ENCODE results near the gene SLC39A7.

SLC39A7 gene

GRCh38 chr6:33171016-33171879 lies 29.4 kb upstream of the SLC39A7 start:
- no peak for DNase-seq

GRCh38 chr6:33171880-33172687 lies 28.6 kb upstream of the SLC39A7 start:
- no peak for DNase-seq

- no peak for DNase-seq
Observed at GRCh38 chr6:33172688-33173534, 27.8 kb upstream of the SLC39A7 start.

- DNase-seq: no peak
Observed at GRCh38 chr6:33173535-33174180, 27.0 kb upstream of the SLC39A7 start.

GRCh38 chr6:33174784-33175183 lies 25.9 kb upstream of the SLC39A7 start:
- no peak for DNase-seq

GRCh38 chr6:33175436-33176069 lies 25.1 kb upstream of the SLC39A7 start:
- DNase-seq: no peak

- DNase-seq: no peak
Observed at GRCh38 chr6:33176906-33177305, 23.8 kb upstream of the SLC39A7 start.

- DNase-seq: no peak
Observed at GRCh38 chr6:33177552-33178446, 22.9 kb upstream of the SLC39A7 start.

- DNase-seq: no peak
Observed at GRCh38 chr6:33178755-33179475, 21.8 kb upstream of the SLC39A7 start.

GRCh38 chr6:33181141-33181540 lies 19.5 kb upstream of the SLC39A7 start:
- DNase-seq: no peak

GRCh38 chr6:33183071-33183683 lies 17.5 kb upstream of the SLC39A7 start:
- no peak for DNase-seq

GRCh38 chr6:33185190-33185589 lies 15.5 kb upstream of the SLC39A7 start:
- no peak for DNase-seq

- DNase-seq: no peak
Observed at GRCh38 chr6:33185654-33186187, 14.9 kb upstream of the SLC39A7 start.

GRCh38 chr6:33187809-33188208 lies 12.9 kb upstream of the SLC39A7 start:
- no peak for DNase-seq

GRCh38 chr6:33189164-33189563 lies 11.5 kb upstream of the SLC39A7 start:
- DNase-seq: no peak

- DNase-seq: no peak
Observed at GRCh38 chr6:33189625-33190448, 10.8 kb upstream of the SLC39A7 start.

GRCh38 chr6:33190504-33191107 lies 10.1 kb upstream of the SLC39A7 start:
- DNase-seq: no peak

All from NCI-H2107 (cell line).